Measurements from ENCODE around the gene COA6.
A peak's percentile ranks its signal among the peaks of the same experiment; 100 is the strongest.

The COA6 gene, protein sequence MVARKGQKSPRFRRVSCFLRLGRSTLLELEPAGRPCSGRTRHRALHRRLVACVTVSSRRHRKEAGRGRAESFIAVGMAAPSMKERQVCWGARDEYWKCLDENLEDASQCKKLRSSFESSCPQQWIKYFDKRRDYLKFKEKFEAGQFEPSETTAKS

GRCh38 chr1:234373064-234373958 lies at the start of gene COA6:
Gene COA6, plus strand, starts transcription at chr1:234373456. Its CDS starts 11 bp downstream, at chr1:234373467.
- peak; percentile 95 for DNase-seq

GRCh38 chr1:234324821-234325220 lies 48.4 kb upstream of the COA6 start:
- no peak for DNase-seq

GRCh38 chr1:234325878-234326496 lies 47.3 kb upstream of the COA6 start:
- DNase-seq: no peak

DNA sequence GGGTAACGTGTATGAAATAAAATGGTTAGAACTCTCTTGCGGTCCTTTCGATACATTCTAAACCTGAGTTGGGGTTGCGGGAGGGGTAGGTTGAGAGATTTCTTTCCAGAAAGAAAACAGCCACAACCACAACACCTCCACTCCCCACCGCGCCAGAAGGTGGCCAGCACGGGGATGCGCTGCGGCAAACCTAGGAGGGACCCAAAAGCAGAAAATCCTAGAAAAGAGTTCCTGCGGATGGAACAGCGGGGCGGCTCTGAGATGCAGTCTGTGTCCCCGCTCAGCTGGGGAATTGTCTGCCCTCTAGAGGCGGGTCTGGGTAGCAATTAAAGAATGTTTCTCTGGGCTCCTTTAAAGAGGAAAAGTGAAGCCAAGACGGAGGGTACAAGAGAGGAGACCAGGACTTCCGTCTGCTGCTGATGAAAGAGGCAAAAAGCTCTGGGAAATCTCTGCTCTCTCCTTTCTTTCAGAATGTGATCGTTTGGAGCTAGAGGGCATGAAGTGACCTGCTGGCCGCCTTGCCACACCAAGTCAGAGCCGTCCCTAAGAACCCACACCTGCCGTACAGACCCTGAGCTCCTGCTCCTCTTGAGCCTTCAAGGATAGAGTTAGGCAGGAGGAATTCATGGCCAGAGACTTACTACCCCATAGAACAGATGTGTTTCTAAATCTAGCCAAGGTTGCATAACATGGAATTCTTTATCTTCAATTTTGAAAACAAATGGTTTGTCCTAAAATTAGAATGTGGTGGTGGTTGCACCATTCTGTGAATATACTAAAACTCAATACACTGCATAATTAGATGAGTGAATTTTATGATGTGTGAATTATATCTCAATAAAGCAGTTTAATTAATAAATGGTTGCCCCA lies 46.5 kb upstream of the COA6 start:
- DNase-seq: peak; percentile 86

- no peak for DNase-seq
Observed at GRCh38 chr1:234327577-234328164, 45.6 kb upstream of the COA6 start.

- no peak for DNase-seq
Observed at GRCh38 chr1:234330843-234331215, 42.4 kb upstream of the COA6 start.

GRCh38 chr1:234331507-234331906 lies 41.7 kb upstream of the COA6 start:
- DNase-seq: no peak

DNA sequence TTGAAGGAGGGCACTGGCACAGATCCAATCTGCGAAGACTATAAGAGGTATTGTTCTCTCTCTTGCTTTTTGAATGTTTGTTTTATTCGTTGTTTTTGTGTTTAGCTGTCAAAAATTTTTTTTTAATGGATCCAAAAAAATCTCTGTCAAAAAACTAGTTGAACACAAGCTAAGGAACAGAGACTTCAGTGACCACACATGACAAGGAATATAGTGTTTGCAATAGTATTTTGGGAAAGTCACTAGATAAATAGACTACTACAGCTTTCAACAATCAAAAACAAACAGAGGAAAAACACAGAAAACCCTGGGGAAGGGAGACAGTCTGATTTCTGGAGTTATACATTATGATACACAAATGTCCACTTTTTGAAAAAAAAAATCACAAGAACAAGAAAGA lies 36.9 kb upstream of the COA6 start:
- DNase-seq: no peak

GRCh38 chr1:234337233-234337632 lies 36.0 kb upstream of the COA6 start:
- no peak for DNase-seq

- DNase-seq: no peak
Observed at GRCh38 chr1:234340528-234340927, 32.7 kb upstream of the COA6 start.

DNA sequence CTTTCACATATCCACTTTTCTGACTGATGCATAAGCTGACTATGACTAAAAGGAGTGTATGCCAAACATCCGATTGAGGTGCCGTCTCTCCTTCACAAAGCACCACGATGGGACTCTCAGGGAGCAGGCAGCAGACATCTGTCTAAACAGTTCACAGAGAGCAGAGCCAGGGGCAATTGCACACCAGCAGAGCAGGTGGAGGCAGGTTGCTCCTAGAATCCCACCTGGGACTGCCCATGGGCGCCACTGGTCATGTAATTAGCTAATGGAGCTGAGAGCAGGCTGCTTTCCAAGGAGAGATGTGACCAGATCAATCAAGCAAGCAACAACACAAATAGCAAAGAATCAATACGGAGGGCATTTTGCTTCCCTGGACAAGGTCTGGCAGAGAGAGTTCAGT lies 30.5 kb upstream of the COA6 start:
- DNase-seq: no peak

- DNase-seq: no peak
Observed at GRCh38 chr1:234345237-234345636, 28.0 kb upstream of the COA6 start.

DNA sequence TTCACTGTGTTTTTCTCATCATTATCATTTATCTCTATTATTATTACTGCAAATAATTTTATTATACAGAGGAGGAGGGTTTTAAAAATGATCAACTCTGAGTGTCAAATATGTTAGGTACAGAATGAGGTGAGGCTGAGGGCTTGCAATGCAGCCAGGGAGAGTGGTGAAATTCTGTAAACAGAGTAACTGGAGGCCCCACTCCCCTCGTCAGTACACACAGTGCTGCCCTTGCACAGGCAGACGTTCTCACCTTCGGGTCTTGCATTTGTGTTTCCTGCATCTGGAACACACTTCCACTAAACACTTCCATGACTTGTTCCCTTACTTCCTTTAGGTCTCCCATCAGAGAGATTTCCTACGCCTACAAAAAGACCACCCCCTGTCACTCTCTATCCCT lies 24.3 kb upstream of the COA6 start:
- DNase-seq: no peak

- no peak for DNase-seq
Observed at GRCh38 chr1:234355782-234356510, 17.3 kb upstream of the COA6 start.

DNA sequence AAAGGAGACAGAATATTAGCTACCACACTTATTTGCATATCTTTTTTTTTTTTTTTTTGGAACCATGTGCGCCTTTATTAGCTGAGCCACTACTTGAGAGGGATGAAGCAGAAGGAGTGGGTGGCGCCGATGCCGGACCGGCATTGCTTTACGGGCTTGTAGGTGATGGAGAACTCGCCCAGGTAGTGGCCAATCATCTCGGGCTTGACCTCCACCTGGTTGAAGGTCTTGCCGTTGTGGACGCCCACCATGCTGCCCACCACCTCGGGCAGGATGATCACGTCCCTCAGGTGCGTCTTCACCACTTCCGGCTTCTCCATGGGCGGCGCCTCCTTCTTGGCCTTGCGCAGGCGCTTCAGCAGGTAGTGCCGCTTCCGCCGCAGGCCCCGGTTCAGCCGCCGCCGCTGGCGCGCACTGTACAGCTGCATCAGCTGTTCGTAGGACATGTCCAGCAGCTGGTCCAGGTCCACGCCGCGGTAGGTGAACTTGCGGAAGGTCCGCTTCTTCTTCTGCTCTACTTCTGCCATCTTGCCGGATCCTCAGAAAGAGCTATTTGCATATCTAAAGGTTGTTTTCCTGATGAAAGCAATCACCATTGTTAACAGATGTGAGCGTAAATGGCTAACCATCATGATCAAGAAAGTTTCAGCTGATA lies 16.5 kb upstream of the COA6 start:
- peak; percentile 85 for DNase-seq

GRCh38 chr1:234357831-234358230 lies 15.4 kb upstream of the COA6 start:
- DNase-seq: no peak

DNA sequence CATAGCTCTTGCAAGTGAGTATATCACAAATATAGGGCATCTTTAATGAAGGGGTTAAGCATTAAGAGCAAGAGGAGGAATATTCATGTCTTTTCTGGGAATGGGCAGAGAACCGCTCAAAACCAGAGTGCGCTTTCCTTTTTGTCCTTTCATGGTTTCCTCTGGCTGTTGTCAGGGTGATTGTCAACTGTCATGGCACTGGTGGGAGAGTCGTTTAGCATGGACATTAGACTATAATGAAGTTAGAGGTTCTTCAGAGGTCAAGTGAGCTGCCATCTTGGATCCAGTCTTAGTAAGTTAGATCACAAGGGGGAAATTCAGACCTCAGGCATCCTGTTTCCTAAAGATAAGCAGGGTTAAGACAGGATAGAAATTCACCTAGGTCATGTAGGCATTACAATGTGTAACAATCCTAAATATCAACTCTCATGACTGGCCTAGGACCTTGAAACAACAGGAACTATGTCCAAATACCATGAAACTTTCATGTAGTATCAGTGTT lies 12.1 kb upstream of the COA6 start:
- no peak for DNase-seq

- no peak for DNase-seq
Observed at GRCh38 chr1:234362558-234362957, 10.7 kb upstream of the COA6 start.

- DNase-seq: peak; percentile 77
Observed at GRCh38 chr1:234368320-234369032, 4.8 kb upstream of the COA6 start.

DNA sequence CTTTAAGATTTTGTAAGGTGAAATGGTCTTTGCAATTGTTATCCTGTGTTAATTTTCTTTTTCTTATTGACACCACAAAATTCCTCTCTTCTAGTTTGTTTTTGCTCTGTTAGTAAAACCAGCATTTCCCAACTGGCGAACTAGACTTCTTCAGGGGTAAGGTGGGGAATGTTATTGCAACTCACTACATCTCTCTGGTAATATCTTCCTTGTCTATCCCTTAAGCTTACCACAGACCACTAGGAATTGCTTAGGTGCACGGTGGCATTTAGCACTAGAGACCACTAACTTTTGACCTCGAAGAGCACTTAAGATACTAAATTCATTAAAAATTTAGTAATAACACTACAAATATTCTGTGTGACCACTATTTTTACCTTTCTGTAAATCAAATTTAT lies 4.2 kb upstream of the COA6 start:
- no peak for DNase-seq

- DNase-seq: no peak
Observed at GRCh38 chr1:234369784-234370183, 3.5 kb upstream of the COA6 start.
